Natural killer cell (primary cell): ENCODE data around the gene SLC12A7. TPM values are rescaled to one million over a fixed set of nuclear protein-coding genes. Genes with fewer than 3 reads are reported as not detected.

Experiments
- ATAC-seq, 3 donors: fragments of 150-1000 bp in 2 of 3; fragments of 200-7000 bp in 1 of 3; cut with Tn5 transposase; 1 replicate in 1 of 3; 2 replicates in 2 of 3; pipeline ENCODE4 v1.10.0; 2021; ENCODE audit warnings: mild to moderate bottlenecking in 2 of 3, moderate library complexity in 2 of 3
- DNase-seq, 2 donors: peaks; one replicate each; pipeline versions ENCODE4 v3.0.0 to v3.0.0-alpha.2; 2013 to 2021; ENCODE audit warnings: mixed read lengths in 1 of 2
- H3K27ac ChIP-seq: one replicate; pipeline ENCODE4 v1.5.1; 2013; ENCODE audit warnings: mild to moderate bottlenecking, low read length
- H3K27me3 ChIP-seq: one replicate; pipeline ENCODE4 v1.6.1; 2013; ENCODE audit warnings: low read length; ENCODE audit not compliant: control insufficient read depth, insufficient read depth
- H3K36me3 ChIP-seq: one replicate; pipeline ENCODE4 v1.6.1; 2013; ENCODE audit warnings: low read length; ENCODE audit not compliant: control insufficient read depth, insufficient read depth
- H3K4me1 ChIP-seq: one replicate; pipeline ENCODE4 v1.6.1; 2013; ENCODE audit warnings: low read length; ENCODE audit not compliant: control insufficient read depth, insufficient read depth
- H3K4me3 ChIP-seq: one replicate; pipeline ENCODE4 v1.5.1; 2013; ENCODE audit warnings: low read length
- H3K9me3 ChIP-seq: one replicate; pipeline ENCODE4 v1.6.1; 2013; ENCODE audit warnings: low read length; ENCODE audit not compliant: control insufficient read depth, insufficient read depth
- H3K27ac Mint-ChIP-seq, 2 donors: one replicate each; pipeline ENCODE4 v1.8.0; 2022; ENCODE audit warnings: mild to moderate bottlenecking in 2 of 2, mixed read lengths in 2 of 2, moderate library complexity in 1 of 2
- H3K27me3 Mint-ChIP-seq, 2 donors: one replicate each; pipeline ENCODE4 v1.8.0; 2022; ENCODE audit warnings: low read depth in 2 of 2, mixed read lengths in 2 of 2
- H3K36me3 Mint-ChIP-seq: one replicate; pipeline ENCODE4 v1.8.0; 2022; ENCODE audit warnings: mixed read lengths
- H3K4me1 Mint-ChIP-seq, 2 donors: one replicate each; pipeline ENCODE4 v1.8.0; 2022; ENCODE audit warnings: mixed read lengths in 2 of 2
- H3K4me3 Mint-ChIP-seq: one replicate; pipeline ENCODE4 v1.8.0; 2022; ENCODE audit warnings: mild to moderate bottlenecking, moderate library complexity, mixed read lengths
- H3K9me3 Mint-ChIP-seq, 2 donors: one replicate each; pipeline ENCODE4 v1.8.0; 2022; ENCODE audit warnings: mixed read lengths in 2 of 2
- CTCF ChIP-seq: fragments of 200-600 bp; IDR thresholded peaks from one replicate; pipeline ENCODE4 v1.8.0; 2022; ENCODE audit warnings: antibody characterized with exemption
- WGBS: methylation state at CpG from one replicate; pipeline ENCODE4 v1.1.7; 2013; ENCODE audit warnings: missing lambda C conversion rate; ENCODE audit not compliant: insufficient coverage; 5-methylcytosine and 5-hydroxymethylcytosine counted together
- intact Hi-C: fragments of 100-400 bp; cut with micrococcal nuclease; formaldehyde crosslinking; loops from one replicate; pipeline ENCODE4 v1.14.2; 2022
- total RNA-seq, 4 donors: library from RNA; stranded (reverse); fragments of 120-200 nt in 1 of 4; gene quantifications; one replicate each; pipeline versions ENCODE4 v1.2.3 to v1.2.4, GENCODE V29; 2013 to 2022

SLC12A7 gene
- total RNA-seq, 3 donors from 2014 or later (not counting 1 experiment from before 2014, with no cell fraction given) = 53.2 to 92.5 (median 81.3) TPM

- DNase-seq (no peak), ATAC-seq (no peak)
- no peak for TF ChIP-seq CTCF
- Mint-ChIP-seq H3K9me3 (no peaks in the 10 kb centered on the region), H3K27me3 (peaks cover 34 to 36% of the 10 kb centered on the region in 2 donors), H3K4me1 (peaks cover 0 to 20% of the 10 kb centered on the region in 2 donors), H3K4me3 (peak overlapping the region; percentile 67), H3K27ac (no peak overlapping the region), H3K36me3 (no peaks in the 10 kb centered on the region)
- 43% methylated on average over 47 of the region's 47 CpGs for WGBS
- Histone ChIP-seq H3K27me3 (peaks cover 25% of the 10 kb centered on the region), H3K9me3 (no peaks in the 10 kb centered on the region), H3K36me3 (no peaks in the 10 kb centered on the region), H3K4me1 (peaks cover 18% of the 10 kb centered on the region), H3K27ac (no peak overlapping the region), H3K4me3 (no peak overlapping the region)
- intact Hi-C loops = loop anchor here (5.0 to 10.0 kb wide), 2 partner anchors 43 to 139 kb away; no protein-coding TSS in a partner anchor
These were observed 106.5 kb downstream of the SLC12A7 start for GRCh38 chr5:1005249-1005851.

GRCh38 chr5:1004461-1005248 is 107.2 kb downstream of the SLC12A7 start:
- no peak overlapping the region for H3K27ac ChIP-seq
- 3% methylated on average over 88 of the region's 88 CpGs for WGBS
- no peak overlapping the region for H3K4me3 ChIP-seq
- Mint-ChIP-seq H3K4me3 (peak overlapping the region; percentile 82), H3K27me3 (peaks cover 29 to 31% of the 10 kb centered on the region in 2 donors), H3K9me3 (no peaks in the 10 kb centered on the region), H3K4me1 (peaks cover 0 to 16% of the 10 kb centered on the region in 2 donors), H3K27ac (peak overlapping the region in 1 of 2 donors; percentile 71), H3K36me3 (no peaks in the 10 kb centered on the region)
- intact Hi-C loops = loop anchor here (5.0 to 10.0 kb wide), 2 partner anchors 42 to 140 kb away; no protein-coding TSS in a partner anchor
- peak; percentile 64 to 79 (median 74) for ATAC-seq
- peak; percentile 45 to 73 for DNase-seq
- no peaks in the 10 kb centered on the region for H3K36me3 ChIP-seq
- TF ChIP-seq CTCF = peak; percentile 35
- H3K9me3 ChIP-seq = no peaks in the 10 kb centered on the region
- peaks cover 17% of the 10 kb centered on the region for H3K4me1 ChIP-seq
- peaks cover 22% of the 10 kb centered on the region for H3K27me3 ChIP-seq

- no peaks in the 10 kb centered on the region for H3K9me3 ChIP-seq
- Mint-ChIP-seq H3K36me3 (no peaks in the 10 kb centered on the region), H3K27me3 (peaks cover 29% of the 10 kb centered on the region in 2 donors), H3K4me1 (peaks cover 0 to 14% of the 10 kb centered on the region in 2 donors), H3K27ac (no peak overlapping the region), H3K4me3 (peak overlapping the region; percentile 13), H3K9me3 (no peaks in the 10 kb centered on the region)
- TF ChIP-seq CTCF = no peak
- no peak for ATAC-seq
- intact Hi-C loops = loop anchor here (10.0 kb wide), 1 partner anchor 141 kb away; no protein-coding TSS in a partner anchor
- WGBS = 74% methylated on average over 21 of the region's 21 CpGs
- H3K4me1 ChIP-seq = peaks cover 16% of the 10 kb centered on the region
- H3K36me3 ChIP-seq = no peaks in the 10 kb centered on the region
- DNase-seq = peak in 1 of 2 donors; percentile 64
- H3K27ac ChIP-seq = no peak overlapping the region
- peaks cover 21% of the 10 kb centered on the region for H3K27me3 ChIP-seq
- no peak overlapping the region for H3K4me3 ChIP-seq
These were observed 108.4 kb downstream of the SLC12A7 start for GRCh38 chr5:1003296-1003937.
